IPS-18a (cell line): Measurements from ENCODE around the gene WDFY4.

Experiments used
- H3K27ac ChIP-seq: one replicate; pipeline ENCODE4 v1.5.1; 2013; ENCODE audit warnings: low read length
- H3K27me3 ChIP-seq: one replicate; pipeline ENCODE4 v1.6.1; 2013; ENCODE audit warnings: mild to moderate bottlenecking, low read length; ENCODE audit not compliant: control insufficient read depth, insufficient read depth
- H3K36me3 ChIP-seq: one replicate; pipeline ENCODE4 v1.6.1; 2013; ENCODE audit warnings: low read depth, low read length; ENCODE audit not compliant: control insufficient read depth
- H3K4me1 ChIP-seq: one replicate; pipeline ENCODE4 v1.6.1; 2013; ENCODE audit warnings: low read depth, low read length; ENCODE audit not compliant: control insufficient read depth
- H3K4me3 ChIP-seq: one replicate; pipeline ENCODE4 v1.5.1; 2013; ENCODE audit warnings: low read length
- H3K9ac ChIP-seq: one replicate; pipeline ENCODE4 v1.6.1; 2013; ENCODE audit warnings: mild to moderate bottlenecking, low read length, moderate library complexity
- H3K9me3 ChIP-seq: one replicate; pipeline ENCODE4 v1.6.1; 2013; ENCODE audit warnings: low read depth, low read length; ENCODE audit not compliant: control insufficient read depth

WDFY4 gene

GRCh38 chr10:49025347-49025983 is 340.8 kb downstream of the WDFY4 start:
- Histone ChIP-seq H3K9ac (no peak overlapping the region), H3K27me3 (no peaks in the 10 kb centered on the region), H3K4me3 (no peak overlapping the region), H3K4me1 (no peaks in the 10 kb centered on the region), H3K36me3 (no peaks in the 10 kb centered on the region), H3K27ac (no peak overlapping the region), H3K9me3 (no peaks in the 10 kb centered on the region)

GRCh38 chr10:49028639-49029038 is 344.0 kb downstream of the WDFY4 start:
- H3K9me3 ChIP-seq, result no peaks in the 10 kb centered on the region
- no peak overlapping the region for H3K4me3 ChIP-seq
- H3K4me1 ChIP-seq, result no peaks in the 10 kb centered on the region
- no peak overlapping the region for H3K9ac ChIP-seq
- H3K36me3 ChIP-seq, result no peaks in the 10 kb centered on the region
- no peak overlapping the region for H3K27ac ChIP-seq
- no peaks in the 10 kb centered on the region for H3K27me3 ChIP-seq

GRCh38 chr10:49029666-49030065 is 345.0 kb downstream of the WDFY4 start:
- no peak overlapping the region for H3K27ac ChIP-seq
- no peaks in the 10 kb centered on the region for H3K9me3 ChIP-seq
- no peaks in the 10 kb centered on the region for H3K27me3 ChIP-seq
- no peaks in the 10 kb centered on the region for H3K4me1 ChIP-seq
- H3K4me3 ChIP-seq, result no peak overlapping the region
- H3K36me3 ChIP-seq, result no peaks in the 10 kb centered on the region
- H3K9ac ChIP-seq, result no peak overlapping the region
